HepG2 (cell line): ENCODE data around the gene FAM174B. TPM values are rescaled to one million over a fixed set of nuclear protein-coding genes. Genes with fewer than 3 reads are reported as not detected.
A peak's percentile ranks its signal among the peaks of the same experiment; 100 is the strongest.

Experiments used
- GABPA ChIP-seq, 2 experiments: IDR thresholded peaks; 2 replicates each; pipeline ENCODE4 v1.6.1; 2011 to 2016; ENCODE audit warnings: low read depth in 2 of 2, low read length in 1 of 2, missing biosample characterization in 1 of 2, missing genetic modification characterization in 1 of 2
- ISX ChIP-seq: sonication (generic); formaldehyde crosslinking; conservative IDR thresholded peaks from 2 replicates; pipeline ENCODE4 v1.5.0; 2020; ENCODE audit warnings: missing genetic modification reagents
- KDM5A ChIP-seq: fragments of 200-600 bp; sonication (generic); IDR thresholded peaks from 2 replicates; pipeline ENCODE4 v1.7.0; 2018; ENCODE audit warnings: antibody characterized with exemption, mild to moderate bottlenecking, low read length, borderline replicate concordance
- KDM5B ChIP-seq: sonication (generic); formaldehyde crosslinking; IDR thresholded peaks from 2 replicates; pipeline ENCODE4 v1.4.0; 2020; ENCODE audit warnings: missing genetic modification reagents, mild to moderate bottlenecking, borderline replicate concordance
- MXI1 ChIP-seq: IDR thresholded peaks from 3 replicates; pipeline ENCODE4 v1.6.1; 2012; ENCODE audit warnings: low read depth, low read length, inconsistent platforms, borderline replicate concordance
- NR3C1 ChIP-seq: sonication (generic); formaldehyde crosslinking; IDR thresholded peaks from 2 replicates; pipeline ENCODE4 v1.4.0; 2020; ENCODE audit warnings: missing genetic modification reagents
- PHF5A ChIP-seq: IDR thresholded peaks from one replicate; pipeline ENCODE4 v1.6.1; 2018; ENCODE audit warnings: low read depth, missing genetic modification reagents; ENCODE audit not compliant: unreplicated experiment
- PRPF4 ChIP-seq: fragments of 200-400 bp; formaldehyde crosslinking; IDR thresholded peaks from 2 replicates; pipeline ENCODE4 v1.6.1; 2016; ENCODE audit warnings: low read length, low read depth; ENCODE audit not compliant: poor library complexity, severe bottlenecking
- RCOR2 ChIP-seq: IDR thresholded peaks from 2 replicates; pipeline ENCODE4 v1.6.1; 2016; ENCODE audit warnings: missing biosample characterization, missing genetic modification reagents
- SMARCC2 ChIP-seq: fragments of 450-650 bp; IDR thresholded peaks from 2 replicates; pipeline ENCODE4 v1.6.1; 2017; ENCODE audit warnings: antibody characterized with exemption, mild to moderate bottlenecking
- SMYD3 ChIP-seq: sonication (generic); formaldehyde crosslinking; IDR thresholded peaks from 2 replicates; pipeline ENCODE4 v1.8.1; 2023; ENCODE audit warnings: mild to moderate bottlenecking, missing genetic modification reagents
- TEAD2 ChIP-seq: sonication (generic); formaldehyde crosslinking; IDR thresholded peaks from 2 replicates; pipeline ENCODE4 v1.9.0; 2021; ENCODE audit warnings: missing genetic modification reagents
- TEF ChIP-seq: sonication (generic); formaldehyde crosslinking; IDR thresholded peaks from 2 replicates; pipeline ENCODE4 v1.5.0; 2020; ENCODE audit warnings: missing genetic modification reagents
- THAP11 ChIP-seq: IDR thresholded peaks from 2 replicates; pipeline ENCODE4 v1.6.1; 2016; ENCODE audit warnings: missing biosample characterization, missing genetic modification reagents
- ZFP62 ChIP-seq: sonication (generic); formaldehyde crosslinking; IDR thresholded peaks from 2 replicates; pipeline ENCODE4 v1.4.0; 2020; ENCODE audit warnings: missing genetic modification reagents
- ZMYM2 ChIP-seq: sonication (generic); formaldehyde crosslinking; IDR thresholded peaks from 2 replicates; pipeline ENCODE4 v1.8.0; 2022; ENCODE audit warnings: mild to moderate bottlenecking, missing genetic modification reagents
- ZNF264 ChIP-seq: sonication (generic); formaldehyde crosslinking; IDR thresholded peaks from 2 replicates; pipeline ENCODE4 v1.4.0; 2020; ENCODE audit warnings: missing genetic modification reagents
- ZNF431 ChIP-seq: sonication (generic); formaldehyde crosslinking; IDR thresholded peaks from 2 replicates; pipeline ENCODE4 v1.9.0; 2022; ENCODE audit warnings: missing genetic modification reagents, low read depth, mild to moderate bottlenecking, borderline replicate concordance
- ZNF703 ChIP-seq: sonication (generic); formaldehyde crosslinking; IDR thresholded peaks from 2 replicates; pipeline ENCODE4 v1.5.1; 2020; ENCODE audit warnings: missing genetic modification reagents, mild to moderate bottlenecking, moderate library complexity, borderline replicate concordance
- ZSCAN29 ChIP-seq: sonication (generic); formaldehyde crosslinking; conservative IDR thresholded peaks from 2 replicates; pipeline ENCODE4 v1.4.0; 2020; ENCODE audit warnings: mild to moderate bottlenecking, missing genetic modification reagents
- ZSCAN30 ChIP-seq: sonication (generic); formaldehyde crosslinking; IDR thresholded peaks from 2 replicates; pipeline ENCODE4 v1.5.0; 2020; ENCODE audit warnings: mild to moderate bottlenecking, missing genetic modification reagents
- polyA plus RNA-seq, 8 experiments: library from polyadenylated mRNA; depleted of rRNA in 3 of 8; stranded (reverse) in 7 of 8; unstranded in 1 of 8; fragments of >200 nt; fragmentation: Illumina TruSeq in 4 of 8; extraction: Trizol in 4 of 8; gene quantifications; 2 replicates each; pipeline versions ENCODE4 v1.2.1 to v1.2.3, GENCODE V29; 2011 to 2016; ENCODE audit warnings: low read depth in 4 of 8, missing spikeins in 1 of 8, mixed read lengths in 1 of 8; ENCODE audit not compliant: insufficient read depth in 1 of 8
- total RNA-seq, 5 experiments: library from RNA; depleted of rRNA; stranded (reverse); fragments of >200 nt; fragmentation: Illumina TruSeq; extraction: Trizol; gene quantifications; 2 replicates each; pipeline ENCODE4 v1.2.3, GENCODE V29; 2016; ENCODE audit warnings: low read depth in 1 of 5
- TF ChIP-seq, protein P1 (sequence below): sonication (generic); formaldehyde crosslinking; IDR thresholded peaks from 2 replicates; pipeline ENCODE4 v1.8.1; 2023; ENCODE audit warnings: mild to moderate bottlenecking, missing genetic modification reagents, borderline replicate concordance
- TF ChIP-seq, protein P2 (sequence below): sonication (generic); formaldehyde crosslinking; IDR thresholded peaks from 2 replicates; pipeline ENCODE4 v1.4.0; 2020; ENCODE audit warnings: missing genetic modification reagents
- TF ChIP-seq, protein P3 (sequence below): IDR thresholded peaks from 2 replicates; pipeline ENCODE4 v1.6.1; 2018; ENCODE audit warnings: missing genetic modification reagents
- TF ChIP-seq, protein P4 (sequence below): sonication (generic); formaldehyde crosslinking; IDR thresholded peaks from 2 replicates; pipeline ENCODE4 v1.8.0; 2022; ENCODE audit warnings: mild to moderate bottlenecking, missing genetic modification reagents

FAM174B gene
- total and polyA plus RNA-seq, 2 of the 13 experiments (the other 11 are each of a cell fraction or from before 2014, with no cell fraction given): 0.90 to 2.1 TPM

DNA sequence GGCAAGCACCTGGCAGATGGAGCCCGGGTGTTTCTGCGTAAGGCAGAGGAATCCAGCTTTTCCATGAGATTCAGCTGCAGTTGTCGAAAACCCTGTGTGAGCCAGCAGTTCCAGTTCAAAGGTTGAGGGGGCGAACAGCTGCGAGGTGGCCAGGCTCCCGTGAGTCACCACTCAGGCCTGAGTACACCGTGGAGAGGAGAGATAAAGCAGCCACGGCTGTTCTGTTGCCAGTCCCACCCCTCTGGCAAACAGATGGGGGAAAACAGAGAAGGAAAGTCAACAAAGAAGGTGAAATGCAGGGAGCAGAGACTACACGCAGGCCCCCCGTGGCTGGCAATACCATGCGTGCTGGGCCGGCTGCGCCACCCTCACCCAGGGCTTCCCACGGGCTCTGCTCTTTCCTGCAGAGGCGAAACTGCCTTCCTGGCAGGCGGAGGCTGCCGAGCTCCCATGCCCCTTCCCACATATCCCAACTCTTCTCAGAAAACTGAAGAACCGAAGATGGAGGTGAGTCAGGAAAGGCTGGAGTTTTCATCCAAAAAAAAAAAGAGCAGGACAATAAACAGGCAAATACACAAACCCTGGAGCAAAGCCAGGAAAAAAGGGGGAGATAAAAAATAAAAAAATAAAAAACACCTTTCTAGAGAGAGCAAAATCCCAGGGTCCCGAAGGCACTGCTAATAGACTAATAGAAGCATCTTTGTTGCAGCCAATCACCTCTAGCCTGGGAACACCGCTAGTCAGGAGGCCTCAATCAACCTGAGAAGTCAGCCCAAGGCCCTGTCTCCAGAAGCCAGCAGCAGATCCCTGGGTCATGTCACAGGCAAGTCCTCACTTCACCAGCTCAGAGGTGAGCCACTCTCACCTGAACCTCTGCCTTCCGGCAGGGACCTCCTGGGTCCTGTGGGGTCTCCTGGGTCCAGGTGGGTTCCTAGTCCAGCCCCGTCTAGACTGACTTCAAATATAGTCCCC, 37.7 kb downstream of the FAM174B start (continued):
- TF ChIP-seq SMARCC2 (no peak), MXI1 (peak; percentile 35; the same call in 1 of the 3 replicates), ZNF264 (CRISPR knock-in tag) (peak; percentile 58; the same call in 1 of the 2 replicates), TEAD2 (CRISPR knock-in tag) (no peak), TEF (CRISPR knock-in tag) (no peak), ZSCAN30 (CRISPR knock-in tag) (no peak), ZNF431 (CRISPR knock-in tag) (no peak), ZMYM2 (CRISPR knock-in tag) (0 out of 2 replicates have a peak, but pooled peaks have one; percentile 40), SMYD3 (CRISPR knock-in tag) (no peak), THAP11 (CRISPR knock-in tag) (peak; percentile 29; the same call in 1 of the 2 replicates), PRPF4 (no peak), ZSCAN29 (CRISPR knock-in tag) (no peak), ISX (CRISPR knock-in tag) (no peak), KDM5A (no peak), ZNF703 (CRISPR knock-in tag) (no peak), NR3C1 (no peak), PHF5A (CRISPR knock-in tag) (no peak), KDM5B (no peak; the same call in 1 of the 2 replicates), GABPA (IDR thresholded peaks at IDR 0.05; ENCODE audit: low read depth, low read length) (no peak), GABPA (CRISPR knock-in tag; IDR thresholded peaks at IDR 0.05; ENCODE audit: low read depth) (0 out of 2 replicates have a peak, but pooled peaks have one; percentile 40), ZFP62 (no peak), RCOR2 (no peak)
- TF ChIP-seq, protein P1, sequence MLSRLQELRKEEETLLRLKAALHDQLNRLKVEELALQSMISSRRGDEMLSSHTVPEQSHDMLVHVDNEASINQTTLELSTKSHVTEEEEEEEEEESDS (CRISPR knock-in tag): no peak
- TF ChIP-seq, protein P2, sequence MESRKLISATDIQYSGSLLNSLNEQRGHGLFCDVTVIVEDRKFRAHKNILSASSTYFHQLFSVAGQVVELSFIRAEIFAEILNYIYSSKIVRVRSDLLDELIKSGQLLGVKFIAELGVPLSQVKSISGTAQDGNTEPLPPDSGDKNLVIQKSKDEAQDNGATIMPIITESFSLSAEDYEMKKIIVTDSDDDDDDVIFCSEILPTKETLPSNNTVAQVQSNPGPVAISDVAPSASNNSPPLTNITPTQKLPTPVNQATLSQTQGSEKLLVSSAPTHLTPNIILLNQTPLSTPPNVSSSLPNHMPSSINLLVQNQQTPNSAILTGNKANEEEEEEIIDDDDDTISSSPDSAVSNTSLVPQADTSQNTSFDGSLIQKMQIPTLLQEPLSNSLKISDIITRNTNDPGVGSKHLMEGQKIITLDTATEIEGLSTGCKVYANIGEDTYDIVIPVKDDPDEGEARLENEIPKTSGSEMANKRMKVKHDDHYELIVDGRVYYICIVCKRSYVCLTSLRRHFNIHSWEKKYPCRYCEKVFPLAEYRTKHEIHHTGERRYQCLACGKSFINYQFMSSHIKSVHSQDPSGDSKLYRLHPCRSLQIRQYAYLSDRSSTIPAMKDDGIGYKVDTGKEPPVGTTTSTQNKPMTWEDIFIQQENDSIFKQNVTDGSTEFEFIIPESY (CRISPR knock-in tag): peak; percentile 34; the same call in 1 of the 2 replicates
- TF ChIP-seq, protein P3, sequence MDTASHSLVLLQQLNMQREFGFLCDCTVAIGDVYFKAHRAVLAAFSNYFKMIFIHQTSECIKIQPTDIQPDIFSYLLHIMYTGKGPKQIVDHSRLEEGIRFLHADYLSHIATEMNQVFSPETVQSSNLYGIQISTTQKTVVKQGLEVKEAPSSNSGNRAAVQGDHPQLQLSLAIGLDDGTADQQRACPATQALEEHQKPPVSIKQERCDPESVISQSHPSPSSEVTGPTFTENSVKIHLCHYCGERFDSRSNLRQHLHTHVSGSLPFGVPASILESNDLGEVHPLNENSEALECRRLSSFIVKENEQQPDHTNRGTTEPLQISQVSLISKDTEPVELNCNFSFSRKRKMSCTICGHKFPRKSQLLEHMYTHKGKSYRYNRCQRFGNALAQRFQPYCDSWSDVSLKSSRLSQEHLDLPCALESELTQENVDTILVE (CRISPR knock-in tag): no peak
- TF ChIP-seq, protein P4, sequence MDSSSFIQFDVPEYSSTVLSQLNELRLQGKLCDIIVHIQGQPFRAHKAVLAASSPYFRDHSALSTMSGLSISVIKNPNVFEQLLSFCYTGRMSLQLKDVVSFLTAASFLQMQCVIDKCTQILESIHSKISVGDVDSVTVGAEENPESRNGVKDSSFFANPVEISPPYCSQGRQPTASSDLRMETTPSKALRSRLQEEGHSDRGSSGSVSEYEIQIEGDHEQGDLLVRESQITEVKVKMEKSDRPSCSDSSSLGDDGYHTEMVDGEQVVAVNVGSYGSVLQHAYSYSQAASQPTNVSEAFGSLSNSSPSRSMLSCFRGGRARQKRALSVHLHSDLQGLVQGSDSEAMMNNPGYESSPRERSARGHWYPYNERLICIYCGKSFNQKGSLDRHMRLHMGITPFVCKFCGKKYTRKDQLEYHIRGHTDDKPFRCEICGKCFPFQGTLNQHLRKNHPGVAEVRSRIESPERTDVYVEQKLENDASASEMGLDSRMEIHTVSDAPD (CRISPR knock-in tag): no peak
